Transverse colon (tissue), 4 donors: Measurements from ENCODE around the gene MAP2K5. TPM values are rescaled to one million over a fixed set of nuclear protein-coding genes. Genes with fewer than 3 reads are reported as not detected.
"Not testable (repeated sequence)": the region's sequence is repeated elsewhere in the genome, so short reads cannot be mapped to it uniquely, and the experiment has no call there.

Source experiments
- DNase-seq: peaks from one replicate; pipeline ENCODE4 v3.0.0-alpha.2; 2019
- H3K27ac ChIP-seq, 4 donors: fragments of 200-600 bp; sonication (generic); 2 replicates each; pipeline ENCODE4 v1.5.1; 2016 to 2018; ENCODE audit warnings: inconsistent platforms in 4 of 4
- H3K27me3 ChIP-seq: fragments of 200-600 bp; sonication (generic); 2 replicates; pipeline ENCODE4 v1.5.1; 2017; ENCODE audit warnings: inconsistent platforms
- H3K36me3 ChIP-seq, 4 donors: fragments of 200-600 bp; sonication (generic); 2 replicates each; pipeline ENCODE4 v1.5.1; 2017 to 2019; ENCODE audit warnings: inconsistent platforms in 4 of 4
- H3K4me1 ChIP-seq, 4 donors: fragments of 200-600 bp; sonication (generic); 2 replicates each; pipeline ENCODE4 v1.5.1; 2017 to 2020; ENCODE audit warnings: inconsistent platforms in 4 of 4
- H3K4me3 ChIP-seq, 4 donors: fragments of 200-600 bp; sonication (generic); 1 replicate in 1 of 4; 2 replicates in 3 of 4; pipeline versions ENCODE4 v1.5.1 to v1.6.1; 2017 to 2019; ENCODE audit warnings: inconsistent platforms in 4 of 4
- H3K9me3 ChIP-seq, 2 donors: fragments of 200-600 bp; sonication (generic); 2 replicates each; pipeline ENCODE4 v1.5.1; 2017 to 2019; ENCODE audit warnings: inconsistent platforms in 2 of 2
- EP300 ChIP-seq: sonication (generic); formaldehyde crosslinking; IDR thresholded peaks from one replicate; pipeline ENCODE4 v1.6.1; 2017; ENCODE audit warnings: antibody characterized with exemption, low read depth
- POLR2A ChIP-seq: fragments of 450-650 bp; IDR thresholded peaks from one replicate; pipeline ENCODE4 v1.6.1; 2016; ENCODE audit warnings: antibody characterized with exemption, mild to moderate bottlenecking, moderate library complexity
- POLR2AphosphoS5 ChIP-seq, 3 donors: sonication (generic); formaldehyde crosslinking; IDR thresholded peaks; one replicate each; pipeline ENCODE4 v1.6.1; 2016; ENCODE audit warnings: antibody characterized with exemption in 3 of 3
- WGBS, 2 donors: methylation state at CpG; one replicate each; pipeline ENCODE4 v1.1.5; 2018; ENCODE audit warnings: low coverage in 1 of 2; 5-methylcytosine and 5-hydroxymethylcytosine counted together
- in situ Hi-C, 4 donors: fragments of 200-750 bp; cut with MboI; loops; one replicate each; pipeline versions ENCODE4 v1.15.0 to v1.15.1; 2017; ENCODE audit warnings: low sequenced_read_pairs in 3 of 4, low pct_ligation_motif_present in 1 of 4, low pct_unique_long_range_greater_than_20kb in 1 of 4
- intact Hi-C: fragments of 100-400 bp; cut with DNase I; formaldehyde crosslinking; loops from one replicate; pipeline ENCODE4 v1.15.1; 2023; ENCODE audit warnings: low total_unique reads
- total RNA-seq, 4 donors: library from RNA; depleted of rRNA; stranded (reverse); fragments of >200 nt; gene quantifications; one replicate each; pipeline ENCODE4 v1.1.0, GENCODE V29; 2016
- TF ChIP-seq, protein P1 (sequence below), 5 experiments: fragments of 200-600 bp in 3 of 5; fragments of 450-650 bp in 2 of 5; sonication (generic) in 3 of 5; IDR thresholded peaks; 1 replicate in 2 of 5; 2 replicates in 3 of 5; pipeline ENCODE4 v1.5.1; 2016 to 2017; ENCODE audit warnings: antibody characterized with exemption in 5 of 5, inconsistent platforms in 3 of 5, mild to moderate bottlenecking in 2 of 5, moderate library complexity in 1 of 5

MAP2K5 gene
- total RNA-seq, 4 donors from 2014 or later = 19.8 to 320 (median 21.1) TPM

DNA sequence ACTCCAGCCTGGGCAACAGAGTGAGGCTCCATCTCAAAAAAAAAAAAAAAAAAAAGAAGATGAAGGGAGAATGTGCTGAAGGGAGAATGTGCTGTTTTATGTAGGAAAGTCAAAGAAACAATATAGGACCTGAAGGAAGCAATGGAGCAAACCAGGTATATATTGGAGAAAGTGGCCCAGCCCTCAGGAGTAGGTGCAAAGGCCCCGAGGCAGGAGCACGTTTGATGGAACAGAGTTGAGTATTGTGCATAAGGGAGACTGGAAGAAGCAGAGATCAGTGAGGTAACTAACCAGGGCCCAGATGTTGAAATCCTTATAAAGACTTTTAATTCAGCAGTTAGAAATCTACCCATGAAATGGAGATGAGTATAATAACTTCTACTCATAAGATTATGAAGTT lies 79.6 kb downstream of the MAP2K5 start:
- no peak for DNase-seq
- Histone ChIP-seq H3K4me1 (no peaks in the 10 kb centered on the region), H3K27me3 (no peaks in the 10 kb centered on the region), H3K36me3 (no peaks in the 10 kb centered on the region), H3K4me3 (no peak overlapping the region), H3K9me3 (no peaks in the 10 kb centered on the region), H3K27ac (no peak overlapping the region)
- intact Hi-C loops = no loop called here
- TF ChIP-seq, protein P1, sequence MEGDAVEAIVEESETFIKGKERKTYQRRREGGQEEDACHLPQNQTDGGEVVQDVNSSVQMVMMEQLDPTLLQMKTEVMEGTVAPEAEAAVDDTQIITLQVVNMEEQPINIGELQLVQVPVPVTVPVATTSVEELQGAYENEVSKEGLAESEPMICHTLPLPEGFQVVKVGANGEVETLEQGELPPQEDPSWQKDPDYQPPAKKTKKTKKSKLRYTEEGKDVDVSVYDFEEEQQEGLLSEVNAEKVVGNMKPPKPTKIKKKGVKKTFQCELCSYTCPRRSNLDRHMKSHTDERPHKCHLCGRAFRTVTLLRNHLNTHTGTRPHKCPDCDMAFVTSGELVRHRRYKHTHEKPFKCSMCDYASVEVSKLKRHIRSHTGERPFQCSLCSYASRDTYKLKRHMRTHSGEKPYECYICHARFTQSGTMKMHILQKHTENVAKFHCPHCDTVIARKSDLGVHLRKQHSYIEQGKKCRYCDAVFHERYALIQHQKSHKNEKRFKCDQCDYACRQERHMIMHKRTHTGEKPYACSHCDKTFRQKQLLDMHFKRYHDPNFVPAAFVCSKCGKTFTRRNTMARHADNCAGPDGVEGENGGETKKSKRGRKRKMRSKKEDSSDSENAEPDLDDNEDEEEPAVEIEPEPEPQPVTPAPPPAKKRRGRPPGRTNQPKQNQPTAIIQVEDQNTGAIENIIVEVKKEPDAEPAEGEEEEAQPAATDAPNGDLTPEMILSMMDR (IDR thresholded peaks at IDR 0.05) = no peak
- TF ChIP-seq EP300 = no peak
- in situ Hi-C loops = no loop called here
- WGBS, 2 donors = 98% methylated on average over 2 of the region's 2 CpGs; no CpG with 5 or more reads in 1 of the 2 donors

DNA sequence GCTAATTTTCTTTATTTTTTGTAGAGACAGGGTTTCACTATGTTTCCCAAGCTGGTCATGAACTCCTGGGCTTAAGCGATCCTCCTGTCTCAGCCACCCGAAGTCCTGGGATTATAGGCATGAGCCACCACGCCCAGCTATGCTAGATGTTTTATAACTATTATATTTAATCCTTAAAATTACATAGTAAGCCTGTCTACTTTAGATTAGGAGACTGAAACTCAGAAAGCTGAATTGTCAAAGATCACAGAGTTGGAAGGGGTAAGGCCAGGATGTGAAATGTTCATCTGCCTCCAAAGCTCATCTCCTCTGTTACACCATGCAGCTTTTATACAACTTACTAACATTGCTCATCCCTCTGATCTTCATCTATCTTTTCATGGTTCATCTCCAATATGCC lies 89.8 kb downstream of the MAP2K5 start:
- H3K36me3 ChIP-seq = no peaks in the 10 kb centered on the region
- 90 to 91% methylated on average over 2 to 3 of the region's 3 CpGs for WGBS, 2 donors
- intact Hi-C loops = no loop called here

DNA sequence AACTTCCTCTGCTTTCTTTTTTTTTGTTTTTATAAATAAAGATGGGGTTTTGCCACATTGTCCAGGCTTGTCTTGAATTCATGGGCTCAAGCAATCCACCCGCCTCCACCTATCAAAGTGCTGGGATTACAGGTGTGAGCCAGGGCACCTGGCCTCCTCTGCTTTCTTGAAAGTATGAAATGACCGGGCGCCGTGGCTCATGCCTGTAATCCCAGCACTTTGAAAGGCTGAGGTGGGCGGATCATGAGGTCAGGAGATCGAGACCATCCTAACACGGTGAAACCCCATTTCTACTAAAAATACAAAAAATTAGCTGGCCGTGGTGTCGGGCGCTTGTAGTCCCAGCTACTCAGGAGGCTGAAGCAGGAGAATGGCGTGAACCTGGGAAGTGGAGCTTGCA lies 93.4 kb downstream of the MAP2K5 start:
- H3K27me3 ChIP-seq, H3K9me3 ChIP-seq, intact Hi-C loops, H3K27ac ChIP-seq, in situ Hi-C loops, DNase-seq, H3K36me3 ChIP-seq, H3K4me3 ChIP-seq, H3K4me1 ChIP-seq: not testable (repeated sequence)
- WGBS, 2 donors = 94% methylated on average over 9 to 11 of the region's 11 CpGs

More for the DNA sequence above, 89.8 kb downstream of the MAP2K5 start:
- no peaks in the 10 kb centered on the region for H3K27me3 ChIP-seq
- no peaks in the 10 kb centered on the region for H3K4me1 ChIP-seq
- H3K4me3 ChIP-seq = no peak overlapping the region
- no peaks in the 10 kb centered on the region for H3K9me3 ChIP-seq
- in situ Hi-C loops = no loop called here
- TF ChIP-seq, protein P1 (IDR thresholded peaks at IDR 0.05) = no peak
- no peak for TF ChIP-seq POLR2A
- TF ChIP-seq POLR2AphosphoS5 (IDR thresholded peaks at IDR 0.05) = no peak
- no peak for TF ChIP-seq EP300
- H3K27ac ChIP-seq = no peak overlapping the region
- DNase-seq = no peak

DNA sequence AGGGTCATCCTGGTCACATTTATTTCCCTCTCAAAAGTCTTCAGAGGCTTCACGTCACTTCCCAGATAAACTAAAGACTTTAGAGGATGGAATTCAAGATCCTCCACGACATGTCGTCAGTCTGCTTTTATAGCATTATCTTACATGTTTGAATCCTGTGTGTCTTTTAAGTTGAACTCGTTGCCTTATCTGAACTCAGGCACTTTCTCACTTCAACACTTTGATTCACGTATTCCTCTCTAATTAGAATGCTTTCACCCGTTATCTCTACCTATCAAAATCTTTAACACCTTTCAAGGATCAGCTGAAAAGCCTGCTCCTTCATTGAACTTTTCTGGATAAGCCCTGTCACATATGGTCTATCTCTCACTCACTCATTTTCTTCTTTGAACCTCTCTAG lies 97.1 kb downstream of the MAP2K5 start:
- TF ChIP-seq POLR2AphosphoS5 (IDR thresholded peaks at IDR 0.05) = no peak
- in situ Hi-C loops (no loop called here), intact Hi-C loops (no loop called here)
- Histone ChIP-seq H3K36me3 (no peaks in the 10 kb centered on the region), H3K27ac (no peak overlapping the region), H3K9me3 (no peaks in the 10 kb centered on the region), H3K27me3 (no peaks in the 10 kb centered on the region), H3K4me3 (no peak overlapping the region), H3K4me1 (no peaks in the 10 kb centered on the region)
- 85 to 90% methylated on average over 5 to 6 of the region's 6 CpGs for WGBS, 2 donors
- no peak for DNase-seq

DNA sequence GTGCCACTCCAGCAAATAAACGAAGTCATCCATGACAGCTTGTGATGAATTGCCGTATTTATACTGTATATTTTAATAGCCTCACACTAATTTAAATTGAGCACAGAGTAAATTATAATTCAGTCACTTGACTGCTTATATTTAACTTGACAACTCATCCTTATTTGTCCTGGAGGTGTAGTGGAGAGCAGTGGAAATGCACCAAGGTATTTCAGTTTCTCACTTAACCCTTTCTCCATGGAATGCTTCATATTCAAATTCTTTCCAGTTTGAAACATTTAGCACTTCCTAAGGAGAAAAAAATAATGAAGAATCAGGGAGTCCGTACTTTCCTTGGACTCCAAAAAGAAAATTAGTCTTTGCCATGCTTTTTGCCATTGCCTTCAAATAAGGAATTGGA lies 99.0 kb downstream of the MAP2K5 start:
- in situ Hi-C loops (no loop called here), intact Hi-C loops (no loop called here)
- Histone ChIP-seq H3K27ac (no peak overlapping the region), H3K36me3 (no peaks in the 10 kb centered on the region), H3K4me3 (no peak overlapping the region), H3K27me3 (no peaks in the 10 kb centered on the region), H3K9me3 (no peaks in the 10 kb centered on the region), H3K4me1 (no peaks in the 10 kb centered on the region)
- TF ChIP-seq EP300 (no peak), POLR2AphosphoS5 (IDR thresholded peaks at IDR 0.05) (no peak), POLR2A (no peak)
- TF ChIP-seq, protein P1 (IDR thresholded peaks at IDR 0.05) = no peak
- DNase-seq = no peak
- WGBS, 2 donors = 69 to 70% methylated on average over 3 of the region's 3 CpGs
